Prostate gland (tissue), 2 donors: Measurements from ENCODE around the gene NACAD.

Experiments used
- POLR2A ChIP-seq: fragments of 450-650 bp; IDR thresholded peaks from one replicate; pipeline ENCODE4 v1.6.1; 2016; ENCODE audit warnings: antibody characterized with exemption, mild to moderate bottlenecking
- TF ChIP-seq, protein P1 (sequence below), 4 experiments: fragments of 200-600 bp in 2 of 4; fragments of 450-650 bp in 2 of 4; sonication (generic) in 2 of 4; IDR thresholded peaks; 1 replicate in 3 of 4; 2 replicates in 1 of 4; pipeline ENCODE4 v1.5.1; 2016 to 2019; ENCODE audit warnings: antibody characterized with exemption in 4 of 4, mild to moderate bottlenecking in 2 of 4, moderate library complexity in 2 of 4

DNA sequence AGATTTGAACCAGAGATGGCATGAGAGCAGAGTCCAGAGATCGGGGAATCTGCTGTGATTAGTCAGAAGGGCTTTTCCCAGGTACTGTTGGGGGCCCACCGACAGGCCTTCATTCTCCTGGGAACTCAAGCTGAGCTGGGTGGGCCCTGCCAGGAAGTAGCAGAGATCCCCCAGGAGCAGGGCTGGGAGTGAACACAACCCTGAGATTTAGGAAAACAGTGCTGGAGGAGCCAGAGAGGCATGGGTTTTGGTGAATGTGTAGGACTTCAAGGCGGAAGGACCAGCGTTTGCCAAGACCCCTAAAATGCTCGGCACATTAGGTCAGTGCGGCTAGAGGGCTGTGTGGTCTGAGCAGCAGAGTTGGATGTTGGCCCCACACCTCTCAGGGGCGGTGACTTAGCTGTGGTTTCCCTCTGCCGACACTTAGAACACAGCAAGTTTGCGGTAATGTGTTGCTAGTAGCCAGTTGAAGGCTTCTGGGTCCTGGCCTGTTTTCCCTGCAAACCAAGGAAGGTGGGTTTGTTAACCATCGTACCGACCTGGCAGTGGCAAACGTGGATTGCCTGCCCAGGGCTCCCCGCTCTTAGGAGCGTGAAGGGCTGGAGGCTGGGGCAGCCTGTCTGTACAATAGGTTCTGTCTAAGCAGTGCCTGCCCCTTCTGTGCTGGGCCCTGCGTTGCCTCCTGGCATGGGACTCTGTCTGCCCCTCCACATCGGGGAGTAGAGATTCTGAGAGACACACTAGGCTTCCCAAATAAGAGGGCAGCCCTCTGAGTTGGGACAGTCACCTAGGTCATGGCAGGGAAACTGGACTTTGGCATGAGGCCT lies 14.0 kb downstream of the NACAD start:
- TF ChIP-seq, protein P1, sequence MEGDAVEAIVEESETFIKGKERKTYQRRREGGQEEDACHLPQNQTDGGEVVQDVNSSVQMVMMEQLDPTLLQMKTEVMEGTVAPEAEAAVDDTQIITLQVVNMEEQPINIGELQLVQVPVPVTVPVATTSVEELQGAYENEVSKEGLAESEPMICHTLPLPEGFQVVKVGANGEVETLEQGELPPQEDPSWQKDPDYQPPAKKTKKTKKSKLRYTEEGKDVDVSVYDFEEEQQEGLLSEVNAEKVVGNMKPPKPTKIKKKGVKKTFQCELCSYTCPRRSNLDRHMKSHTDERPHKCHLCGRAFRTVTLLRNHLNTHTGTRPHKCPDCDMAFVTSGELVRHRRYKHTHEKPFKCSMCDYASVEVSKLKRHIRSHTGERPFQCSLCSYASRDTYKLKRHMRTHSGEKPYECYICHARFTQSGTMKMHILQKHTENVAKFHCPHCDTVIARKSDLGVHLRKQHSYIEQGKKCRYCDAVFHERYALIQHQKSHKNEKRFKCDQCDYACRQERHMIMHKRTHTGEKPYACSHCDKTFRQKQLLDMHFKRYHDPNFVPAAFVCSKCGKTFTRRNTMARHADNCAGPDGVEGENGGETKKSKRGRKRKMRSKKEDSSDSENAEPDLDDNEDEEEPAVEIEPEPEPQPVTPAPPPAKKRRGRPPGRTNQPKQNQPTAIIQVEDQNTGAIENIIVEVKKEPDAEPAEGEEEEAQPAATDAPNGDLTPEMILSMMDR (IDR thresholded peaks at IDR 0.05): no peak
- TF ChIP-seq POLR2A: no peak
